Heart right ventricle (tissue), 16 donors: ENCODE results near the gene CACNA1C. TPM values are rescaled to one million over a fixed set of nuclear protein-coding genes. Genes with fewer than 3 reads are reported as not detected.

Experiments used
- ATAC-seq, 8 donors: fragments of 200-7000 bp; cut with Tn5 transposase; one replicate each; pipeline ENCODE4 v1.9.1; 2020; ENCODE audit warnings: mild to moderate bottlenecking in 8 of 8, moderate library complexity in 8 of 8, moderate number of reproducible peaks in 1 of 8
- DNase-seq, 2 donors: peaks; one replicate each; pipeline ENCODE4 v3.0.0-alpha.2; 2020
- H3K27ac ChIP-seq, 10 donors: fragments of 200-600 bp; sonication (generic) in 2 of 10; one replicate each; pipeline versions ENCODE4 v1.5.0 to v1.8.0; 2020 to 2022; ENCODE audit warnings: mild to moderate bottlenecking in 3 of 10
- H3K27me3 ChIP-seq, 7 donors: fragments of 200-600 bp; one replicate each; pipeline ENCODE4 v1.8.0; 2021 to 2022; ENCODE audit warnings: mild to moderate bottlenecking in 2 of 7
- H3K36me3 ChIP-seq, 9 donors: fragments of 200-600 bp; sonication (generic) in 1 of 9; one replicate each; pipeline versions ENCODE4 v1.5.0 to v1.8.0; 2020 to 2022; ENCODE audit warnings: mild to moderate bottlenecking in 2 of 9
- H3K4me1 ChIP-seq, 9 donors: fragments of 200-600 bp; sonication (generic) in 1 of 9; one replicate each; pipeline versions ENCODE4 v1.5.0 to v1.8.0; 2020 to 2022; ENCODE audit warnings: mild to moderate bottlenecking in 4 of 9
- H3K4me3 ChIP-seq, 10 donors: fragments of 200-600 bp; sonication (generic) in 2 of 10; one replicate each; pipeline versions ENCODE4 v1.5.0 to v1.8.0; 2020 to 2022; ENCODE audit warnings: mild to moderate bottlenecking in 7 of 10, moderate library complexity in 2 of 10
- H3K9me3 ChIP-seq, 11 donors: fragments of 200-600 bp in 10 of 11; sonication (generic) in 2 of 11; one replicate each; pipeline versions ENCODE4 v1.5.0 to v1.8.0; 2013 to 2022; ENCODE audit warnings: mild to moderate bottlenecking in 2 of 11, control low read depth in 1 of 11, moderate library complexity in 1 of 11
- CTCF ChIP-seq, 9 donors: fragments of 200-600 bp; sonication (generic) in 2 of 9; IDR thresholded peaks; one replicate each; pipeline versions ENCODE4 v1.5.0 to v1.8.0; 2021 to 2022; ENCODE audit warnings: antibody characterized with exemption in 9 of 9, mild to moderate bottlenecking in 5 of 9, moderate library complexity in 1 of 9
- WGBS, 2 donors: extraction: QIAGEN DNeasy Blood & Tissue Kit; methylation state at CpG; one replicate each; pipeline ENCODE4 v1.1.7; 2013; ENCODE audit warnings: inconsistent platforms in 1 of 2; 5-methylcytosine and 5-hydroxymethylcytosine counted together
- intact Hi-C, 10 donors: fragments of 100-400 bp; cut with DNase I; formaldehyde crosslinking; loops; one replicate each; pipeline versions ENCODE4 v1.11.1 to v1.14.2; 2022
- polyA plus RNA-seq, 2 donors: library from polyadenylated mRNA; stranded (reverse); fragments of 200-250 nt; gene quantifications; one replicate each; pipeline ENCODE4 v1.2.3, GENCODE V29; 2013
- total RNA-seq, 10 donors: library from RNA; stranded (reverse); fragmentation: NEBNext Ultra II Directional in 3 of 10; extraction: Animal tissue kit (Norgen Biotek cat#: 25700) in 3 of 10; gene quantifications; one replicate each; pipeline versions ENCODE4 v1.2.1 to v1.2.4, GENCODE V29; 2021 to 2023
- donor health status: Arrhythmogenic right ventricular cardiomyopathy.
- donor health status: ischemic (EF 13 %, LVEDD 7.1; RV severe dilation, severe dysfunction).
- donor health status: healthy with polysubstance abuse.
- donor health status: DM: no; HTN: yes; CAD: no.
- donor health status: DM: no; HTN: no; CAD: no.
- donor health status: ischemic (EF 25% LVEDD 6.9; RV normal size, moderate dysfunction).
- donor health status: ischemic (EF 25% LVEDD 5.7; RV mildly dilated, moderate dysfunction).
- donor health status: healthy.
- donor health status: DM: yes; HTN: yes; CAD: no.
- donor health status: Ischemic cardiomyopathy.
- donor health status: ischemic (EF 35%, LVEDD 5.7; RV mildly dilated, moderate dysfunction).
- donor health status: nonischemic (EF 11% LVEDD 7.7; RV severe dilation, severe dysfunction).
- donor health status: DM: yes; HTN: yes; CAD: no.
- donor health status: PGD.
- donor health status: ischemic (EF 29% LVEDD 5.4; RV normal size, mild dysfunction).
- donor health status: nonischemic (EF 23%, LVEDD 6.1; RV moderate dilation, normal function).

The CACNA1C gene
- total and polyA plus RNA-seq, 12 donors: 19.1 to 222 (median 183) TPM

- Histone ChIP-seq H3K4me3 (no peak overlapping the region), H3K4me1 (peaks cover 2 to 49% (median 24%) of the 10 kb centered on the region in 9 donors), H3K27me3 (no peaks in the 10 kb centered on the region), H3K36me3 (peaks cover 0 to 67% (median 8%) of the 10 kb centered on the region in 9 donors), H3K9me3 (no peaks in the 10 kb centered on the region), H3K27ac (no peak overlapping the region)
- WGBS, 2 donors: 66 to 73% methylated on average over 3 of the region's 3 CpGs
- intact Hi-C loops: no loop called here
- no peak for ATAC-seq
- no peak for DNase-seq
- no peak for TF ChIP-seq CTCF (IDR thresholded peaks at IDR 0.05)
These were observed 504.8 kb downstream of the CACNA1C start for GRCh38 chr12:2557597-2557996.

GRCh38 chr12:2559931-2560330 lies 507.1 kb downstream of the CACNA1C start:
- H3K4me3 ChIP-seq: no peak overlapping the region
- TF ChIP-seq CTCF (IDR thresholded peaks at IDR 0.05): no peak

GRCh38 chr12:2560356-2560755 lies 507.6 kb downstream of the CACNA1C start:
- Histone ChIP-seq H3K4me1 (peaks cover 2 to 36% (median 24%) of the 10 kb centered on the region in 9 donors), H3K36me3 (peaks cover 0 to 57% (median 4%) of the 10 kb centered on the region in 9 donors), H3K27me3 (no peaks in the 10 kb centered on the region), H3K9me3 (no peaks in the 10 kb centered on the region), H3K4me3 (no peak overlapping the region), H3K27ac (peak overlapping the region in 1 of 10 donors; percentile 35)
- intact Hi-C loops: loop anchor here in 1 of 10 donors (5.0 kb wide), 2 partner anchors 68 to 103 kb away; no protein-coding TSS in a partner anchor
- no peak for TF ChIP-seq CTCF (IDR thresholded peaks at IDR 0.05)
- ATAC-seq (no peak), DNase-seq (no peak)
- WGBS, 2 donors: 81 to 88% methylated on average over 4 of the region's 4 CpGs

More at GRCh38 chr12:2559931-2560330, 507.1 kb downstream of the CACNA1C start:
- no peaks in the 10 kb centered on the region for H3K27me3 ChIP-seq
- intact Hi-C loops: loop anchor here in 1 of 10 donors (5.0 kb wide), 2 partner anchors 68 to 103 kb away; no protein-coding TSS in a partner anchor
- peaks cover 2 to 36% (median 24%) of the 10 kb centered on the region in 9 donors for H3K4me1 ChIP-seq
- 92% methylated on average over 6 of the region's 6 CpGs for WGBS, 2 donors
- H3K36me3 ChIP-seq: peaks cover 0 to 58% (median 8%) of the 10 kb centered on the region in 9 donors
- ATAC-seq: no peak
- DNase-seq: no peak
- H3K9me3 ChIP-seq: no peaks in the 10 kb centered on the region
- no peak overlapping the region for H3K27ac ChIP-seq

GRCh38 chr12:2561367-2561766 lies 508.6 kb downstream of the CACNA1C start:
- TF ChIP-seq CTCF (IDR thresholded peaks at IDR 0.05): no peak
- 70 to 72% methylated on average over 10 of the region's 10 CpGs for WGBS, 2 donors
- no peaks in the 10 kb centered on the region for H3K9me3 ChIP-seq
- peak in 7 of 8 donors; percentile 5 to 65 (median 20) for ATAC-seq
- peak overlapping the region in 6 of 10 donors; percentile 2 to 64 (median 40) for H3K27ac ChIP-seq
- H3K27me3 ChIP-seq: no peaks in the 10 kb centered on the region
- intact Hi-C loops: loop anchor here in 1 of 10 donors (5.0 kb wide), 2 partner anchors 69 to 104 kb away; no protein-coding TSS in a partner anchor
- DNase-seq: no peak
- peaks cover 0 to 47% (median 2%) of the 10 kb centered on the region in 9 donors for H3K36me3 ChIP-seq
- no peak overlapping the region for H3K4me3 ChIP-seq
- H3K4me1 ChIP-seq: peaks cover 2 to 36% (median 24%) of the 10 kb centered on the region in 9 donors
